GM12865 (cell line): ENCODE measurements around the gene PPP3CA.
A peak's percentile ranks its signal among the peaks of the same experiment; 100 is the strongest.

Experiments used
- DNase-seq: peaks from one replicate; pipeline ENCODE4 v3.0.0; 2010; ENCODE audit warnings: low read depth
- H3K4me3 ChIP-seq: 2 replicates; pipeline ENCODE4 v1.5.1; 2011; ENCODE audit warnings: mild to moderate bottlenecking, low read depth, low read length, control low read depth
- TF ChIP-seq, protein P1 (sequence below): IDR thresholded peaks from 2 replicates; pipeline ENCODE4 v1.5.1; 2011; ENCODE audit warnings: low read length, control low read depth, low read depth, inconsistent platforms; ENCODE audit not compliant: insufficient read depth; ENCODE audit errors: missing control alignments

PPP3CA gene

DNA sequence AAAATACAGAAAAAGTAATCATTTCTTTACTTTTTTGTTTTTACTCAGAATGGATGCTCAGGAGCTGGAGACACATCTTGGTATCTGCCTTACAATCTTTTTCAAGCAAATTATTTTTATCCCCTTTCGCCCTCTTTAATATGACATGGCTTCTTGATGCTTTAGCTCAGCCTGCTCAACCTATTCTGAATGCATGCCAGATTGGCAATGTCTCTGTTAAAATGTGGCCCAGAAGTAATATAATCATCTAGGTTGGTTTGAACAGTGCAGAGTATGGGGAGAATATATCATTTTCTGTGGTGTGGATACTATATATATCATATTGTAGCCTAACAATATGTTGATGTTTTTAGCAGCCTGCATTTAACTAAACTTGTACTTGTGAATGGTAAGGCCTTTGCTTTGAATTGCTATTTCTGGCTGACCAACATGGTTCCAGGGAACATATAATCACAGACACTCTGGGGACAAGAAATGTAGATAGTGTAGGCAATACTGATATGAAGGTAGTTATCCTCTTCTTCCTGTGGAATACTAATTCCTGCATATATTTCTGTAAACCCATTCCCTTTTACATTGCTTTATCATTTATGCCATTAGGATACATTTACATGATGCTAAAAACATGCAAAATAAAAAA is 282.7 kb downstream of the PPP3CA start:
- TF ChIP-seq, protein P1, sequence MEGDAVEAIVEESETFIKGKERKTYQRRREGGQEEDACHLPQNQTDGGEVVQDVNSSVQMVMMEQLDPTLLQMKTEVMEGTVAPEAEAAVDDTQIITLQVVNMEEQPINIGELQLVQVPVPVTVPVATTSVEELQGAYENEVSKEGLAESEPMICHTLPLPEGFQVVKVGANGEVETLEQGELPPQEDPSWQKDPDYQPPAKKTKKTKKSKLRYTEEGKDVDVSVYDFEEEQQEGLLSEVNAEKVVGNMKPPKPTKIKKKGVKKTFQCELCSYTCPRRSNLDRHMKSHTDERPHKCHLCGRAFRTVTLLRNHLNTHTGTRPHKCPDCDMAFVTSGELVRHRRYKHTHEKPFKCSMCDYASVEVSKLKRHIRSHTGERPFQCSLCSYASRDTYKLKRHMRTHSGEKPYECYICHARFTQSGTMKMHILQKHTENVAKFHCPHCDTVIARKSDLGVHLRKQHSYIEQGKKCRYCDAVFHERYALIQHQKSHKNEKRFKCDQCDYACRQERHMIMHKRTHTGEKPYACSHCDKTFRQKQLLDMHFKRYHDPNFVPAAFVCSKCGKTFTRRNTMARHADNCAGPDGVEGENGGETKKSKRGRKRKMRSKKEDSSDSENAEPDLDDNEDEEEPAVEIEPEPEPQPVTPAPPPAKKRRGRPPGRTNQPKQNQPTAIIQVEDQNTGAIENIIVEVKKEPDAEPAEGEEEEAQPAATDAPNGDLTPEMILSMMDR = no peak
- no peak for DNase-seq
- H3K4me3 ChIP-seq = no peak overlapping the region

GRCh38 chr4:101055392-101055791 is 291.9 kb downstream of the PPP3CA start:
- TF ChIP-seq, protein P1 = no peak
- H3K4me3 ChIP-seq = no peak overlapping the region
- no peak for DNase-seq

- no peak for DNase-seq
- H3K4me3 ChIP-seq = no peak overlapping the region
- TF ChIP-seq, protein P1 = no peak
These were observed 296.5 kb downstream of the PPP3CA start for GRCh38 chr4:101050837-101051205.

DNA sequence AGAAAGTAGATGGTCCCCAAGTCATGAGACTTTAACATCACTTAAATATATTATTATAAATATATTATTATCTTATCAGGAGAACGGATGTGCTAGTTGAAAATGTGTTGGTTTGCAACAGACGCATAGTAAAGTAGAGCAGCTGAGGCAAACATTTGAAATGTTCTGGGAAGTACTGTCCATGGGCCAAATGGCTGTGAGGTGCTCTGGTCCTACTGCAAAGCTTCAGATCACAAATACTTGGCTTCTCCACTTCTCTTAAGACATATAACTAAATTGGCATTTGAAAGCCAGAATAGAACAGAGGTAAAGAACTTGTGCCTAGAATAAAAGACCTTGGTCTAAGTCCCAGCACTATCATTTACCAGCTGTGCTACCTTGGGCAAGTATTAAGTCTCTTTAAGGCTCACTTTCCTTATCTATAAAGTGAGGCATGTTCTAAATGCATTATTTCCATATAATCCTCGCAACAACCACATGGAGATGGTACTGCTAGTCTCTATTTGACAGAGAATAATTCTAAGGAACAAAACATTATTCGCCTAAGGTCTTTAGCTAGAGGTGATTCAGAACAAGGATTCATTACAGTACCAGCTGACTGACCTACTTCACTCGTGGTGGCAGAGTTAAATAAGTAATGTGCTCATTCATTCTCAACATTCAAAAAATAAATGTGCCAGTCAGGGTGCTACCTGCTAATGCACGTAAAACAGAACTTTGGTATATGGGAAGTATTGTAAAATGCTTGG is 297.1 kb downstream of the PPP3CA start:
- peak; percentile 2 for DNase-seq
- H3K4me3 ChIP-seq = no peak overlapping the region
- TF ChIP-seq, protein P1 = no peak

DNA sequence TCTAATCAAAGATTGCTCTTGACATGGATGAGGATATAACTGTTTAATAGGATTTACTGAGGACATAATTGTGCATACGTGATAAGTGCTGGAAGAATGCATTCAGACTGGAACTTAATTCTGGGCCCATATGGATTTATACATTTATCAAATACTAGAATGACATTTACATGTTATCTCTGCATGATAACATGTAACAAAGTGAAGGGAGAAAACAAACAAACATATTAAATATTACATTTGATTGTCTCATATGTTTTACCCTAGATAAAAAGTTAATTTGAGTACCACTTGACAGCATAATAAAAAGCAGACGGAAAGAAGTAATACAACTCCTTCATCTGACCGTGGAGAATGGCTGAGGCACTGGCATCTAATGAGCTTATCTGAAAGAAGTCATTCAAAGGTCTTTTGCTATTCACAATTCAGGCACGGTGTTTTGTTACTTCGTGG is 297.8 kb downstream of the PPP3CA start:
- DNase-seq = no peak
- H3K4me3 ChIP-seq = no peak overlapping the region
- TF ChIP-seq, protein P1 = no peak

DNA sequence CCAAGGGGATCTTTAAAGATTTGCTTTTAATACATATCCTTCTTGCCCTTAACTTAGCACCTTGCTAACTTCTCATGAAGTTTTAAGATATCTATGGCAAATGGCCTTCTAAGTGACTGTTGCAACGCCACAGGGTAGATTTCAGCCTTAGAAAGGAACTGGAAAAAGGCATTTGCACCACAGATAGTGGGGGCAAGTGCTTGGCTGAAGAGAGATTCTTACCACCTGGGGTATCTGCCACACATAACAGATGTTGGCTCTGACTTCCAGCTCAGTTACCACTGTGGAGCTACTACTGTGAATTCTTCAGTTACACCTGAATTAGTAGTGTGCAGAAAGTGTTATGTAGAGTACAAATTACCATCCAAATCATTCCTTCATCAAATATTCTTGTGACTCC is 302.6 kb downstream of the PPP3CA start:
- TF ChIP-seq, protein P1 = no peak
- no peak for DNase-seq
- H3K4me3 ChIP-seq = no peak overlapping the region
